HepG2 (cell line): ENCODE measurements around the gene NAA35.

ENCODE experiments used
- CHCHD3 ChIP-seq: sonication (generic); formaldehyde crosslinking; IDR thresholded peaks from 2 replicates; pipeline ENCODE4 v1.8.0; 2022; ENCODE audit warnings: mild to moderate bottlenecking, missing genetic modification reagents, moderate library complexity
- CTCF ChIP-seq: sonication (generic); formaldehyde crosslinking; IDR thresholded peaks from 2 replicates; pipeline ENCODE4 v1.5.0; 2020; ENCODE audit warnings: mild to moderate bottlenecking, missing genetic modification reagents, moderate library complexity
- FOXP4 ChIP-seq: sonication (generic); formaldehyde crosslinking; IDR thresholded peaks from 2 replicates; pipeline ENCODE4 v1.4.0; 2020; ENCODE audit warnings: missing genetic modification reagents
- IRF2 ChIP-seq: IDR thresholded peaks from 2 replicates; pipeline ENCODE4 v1.6.1; 2018; ENCODE audit warnings: missing genetic modification reagents, missing compliant biosample characterization
- NR1H2 ChIP-seq: sonication (generic); formaldehyde crosslinking; IDR thresholded peaks from 2 replicates; pipeline ENCODE4 v1.8.1; 2022; ENCODE audit warnings: low read depth, missing genetic modification reagents, borderline replicate concordance
- PREB ChIP-seq: sonication (generic); formaldehyde crosslinking; IDR thresholded peaks from 2 replicates; pipeline ENCODE4 v1.4.0; 2020; ENCODE audit warnings: missing genetic modification reagents
- ZBTB26 ChIP-seq: IDR thresholded peaks from 2 replicates; pipeline ENCODE4 v1.6.1; 2016; ENCODE audit warnings: missing compliant biosample characterization, missing genetic modification reagents, borderline replicate concordance
- ZNF142 ChIP-seq: sonication (generic); formaldehyde crosslinking; IDR thresholded peaks from 2 replicates; pipeline ENCODE4 v1.4.0; 2020; ENCODE audit warnings: missing genetic modification reagents
- ZNF263 ChIP-seq: sonication (generic); formaldehyde crosslinking; IDR thresholded peaks from 2 replicates; pipeline ENCODE4 v1.4.0; 2020; ENCODE audit warnings: missing genetic modification reagents
- ZNF280D ChIP-seq: sonication (generic); formaldehyde crosslinking; IDR thresholded peaks from 2 replicates; pipeline ENCODE4 v1.5.1; 2020; ENCODE audit warnings: mild to moderate bottlenecking, missing genetic modification reagents
- ZNF30 ChIP-seq: sonication (generic); formaldehyde crosslinking; IDR thresholded peaks from 2 replicates; pipeline ENCODE4 v1.5.0; 2020; ENCODE audit warnings: mild to moderate bottlenecking, missing genetic modification reagents
- ZNF562 ChIP-seq: sonication (generic); formaldehyde crosslinking; IDR thresholded peaks from 2 replicates; pipeline ENCODE4 v1.8.0; 2022; ENCODE audit warnings: missing genetic modification reagents, borderline replicate concordance
- ZNF704 ChIP-seq: sonication (generic); formaldehyde crosslinking; IDR thresholded peaks from 2 replicates; pipeline ENCODE4 v1.8.1; 2023; ENCODE audit warnings: mild to moderate bottlenecking, inconsistent platforms, moderate library complexity, missing genetic modification reagents, borderline replicate concordance

- TF ChIP-seq IRF2 (CRISPR knock-in tag) = no peak
- no peak for TF ChIP-seq ZNF263 (CRISPR knock-in tag)
- TF ChIP-seq ZNF280D (CRISPR knock-in tag) = no peak
- no peak for TF ChIP-seq ZNF704 (CRISPR knock-in tag)
- TF ChIP-seq ZNF142 = no peak
- TF ChIP-seq CTCF (CRISPR knock-in tag) = no peak
- TF ChIP-seq ZNF30 (CRISPR knock-in tag) = no peak
- TF ChIP-seq PREB (CRISPR knock-in tag) = no peak
- TF ChIP-seq NR1H2 (CRISPR knock-in tag) = no peak
- TF ChIP-seq CHCHD3 = no peak
- no peak for TF ChIP-seq ZBTB26 (CRISPR knock-in tag)
- TF ChIP-seq FOXP4 = no peak
- TF ChIP-seq ZNF562 (CRISPR knock-in tag) = no peak
Measured at GRCh38 chr9:85941966-85942912, 1.3 kb downstream of the NAA35 start.
